HPDE6-E6E7 (cell line): ENCODE data around the gene ELL3.
"Not testable (repeated sequence)": the region's sequence is repeated elsewhere in the genome, so short reads cannot be mapped to it uniquely, and the experiment has no call there.

Source experiments
- DNase-seq: peaks from one replicate; pipeline ENCODE4 v3.0.0; 2011; ENCODE audit warnings: missing footprints; ENCODE audit errors: extremely low spot score

ELL3 gene, protein sequence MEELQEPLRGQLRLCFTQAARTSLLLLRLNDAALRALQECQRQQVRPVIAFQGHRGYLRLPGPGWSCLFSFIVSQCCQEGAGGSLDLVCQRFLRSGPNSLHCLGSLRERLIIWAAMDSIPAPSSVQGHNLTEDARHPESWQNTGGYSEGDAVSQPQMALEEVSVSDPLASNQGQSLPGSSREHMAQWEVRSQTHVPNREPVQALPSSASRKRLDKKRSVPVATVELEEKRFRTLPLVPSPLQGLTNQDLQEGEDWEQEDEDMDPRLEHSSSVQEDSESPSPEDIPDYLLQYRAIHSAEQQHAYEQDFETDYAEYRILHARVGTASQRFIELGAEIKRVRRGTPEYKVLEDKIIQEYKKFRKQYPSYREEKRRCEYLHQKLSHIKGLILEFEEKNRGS

GRCh38 chr15:43776718-43777266 is at the start of gene ELL3:
ELL3 (minus strand) TSS chr15:43776966; CDS start chr15:43776901, 65 bp downstream.
- DNase-seq = peak; percentile 74

- no peak for DNase-seq
Observed at GRCh38 chr15:43826029-43826507, 49.3 kb upstream of the ELL3 start.

DNA sequence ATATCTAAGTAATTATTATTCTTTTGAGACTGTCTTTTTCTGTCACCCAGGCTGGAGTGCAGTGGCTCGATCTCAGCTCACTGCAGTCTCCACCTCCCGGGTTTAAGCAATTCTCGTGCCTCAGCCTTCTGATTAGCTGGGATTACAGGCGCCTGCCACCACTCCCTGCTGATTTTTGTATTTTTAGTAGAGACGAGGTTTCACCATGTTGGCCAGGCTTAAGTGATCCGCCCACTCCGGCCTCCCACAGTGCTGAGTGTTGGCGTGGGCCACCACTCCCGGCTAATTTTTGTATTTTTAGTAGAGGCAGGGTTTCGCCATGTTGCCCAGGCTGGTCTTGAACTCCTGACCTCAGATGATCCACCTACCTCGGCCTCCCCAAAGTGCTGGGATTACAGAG is 48.5 kb upstream of the ELL3 start:
- DNase-seq = not testable (repeated sequence)

GRCh38 chr15:43824302-43825246 is 47.8 kb upstream of the ELL3 start, which contains the start of gene MFAP1:
MFAP1 (minus strand) TSS chr15:43824690; CDS start chr15:43824569, 121 bp downstream.
- DNase-seq = peak; percentile 98

- no peak for DNase-seq
Observed at GRCh38 chr15:43821505-43821904, 44.7 kb upstream of the ELL3 start.

DNA sequence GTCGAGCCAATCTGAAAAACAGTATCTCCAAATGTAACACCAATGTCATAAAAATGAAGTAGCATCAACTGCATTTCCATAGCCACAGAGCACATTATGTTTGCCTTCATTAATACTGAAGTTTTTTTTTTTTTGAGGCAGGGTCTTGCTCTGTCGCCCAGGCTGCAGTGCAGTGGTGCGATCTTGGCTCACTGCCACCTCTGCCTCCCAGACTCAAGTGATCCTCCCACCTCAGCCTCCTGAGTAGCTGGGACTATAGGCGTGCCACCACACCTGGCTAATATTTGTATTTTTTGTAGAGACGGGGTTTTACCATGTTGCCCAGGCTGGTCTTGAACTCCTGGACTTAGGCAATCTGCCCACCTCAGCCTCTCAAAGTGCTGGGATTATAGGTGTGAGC is 38.3 kb upstream of the ELL3 start:
- not testable (repeated sequence) for DNase-seq

DNA sequence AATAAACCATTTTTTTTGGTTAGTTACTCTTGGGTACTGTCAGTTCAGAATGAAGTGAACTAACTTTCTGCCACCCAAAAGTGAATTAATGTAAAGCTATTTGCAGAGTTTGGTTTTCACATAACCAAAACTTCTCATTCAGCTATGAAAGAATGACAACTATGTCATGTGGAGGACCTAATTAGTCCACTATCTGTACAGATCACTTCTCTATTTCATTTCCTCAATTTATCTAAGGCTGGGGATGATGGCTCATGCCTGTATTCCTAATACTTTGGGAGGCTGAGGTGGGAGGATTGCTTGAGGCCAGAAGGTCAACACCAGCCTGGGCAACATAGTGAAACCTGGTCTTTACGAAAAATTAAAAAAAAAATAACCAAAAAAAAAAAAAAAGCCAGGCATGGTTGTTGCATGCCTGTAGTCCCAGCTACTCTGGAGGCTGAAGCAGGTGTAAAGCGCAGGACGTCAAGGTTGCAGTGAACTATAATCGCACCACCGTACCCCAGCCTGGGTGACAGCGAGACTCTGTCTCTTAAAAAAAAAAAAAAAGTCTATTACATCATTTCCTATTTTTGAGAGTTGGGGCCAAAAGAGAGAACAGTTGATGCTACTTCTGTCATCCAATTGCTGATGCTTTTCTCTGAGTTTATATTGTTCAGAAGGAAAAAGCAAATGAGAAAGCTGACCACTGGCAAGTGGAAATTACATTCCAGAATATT is 32.4 kb upstream of the ELL3 start:
- no peak for DNase-seq

DNA sequence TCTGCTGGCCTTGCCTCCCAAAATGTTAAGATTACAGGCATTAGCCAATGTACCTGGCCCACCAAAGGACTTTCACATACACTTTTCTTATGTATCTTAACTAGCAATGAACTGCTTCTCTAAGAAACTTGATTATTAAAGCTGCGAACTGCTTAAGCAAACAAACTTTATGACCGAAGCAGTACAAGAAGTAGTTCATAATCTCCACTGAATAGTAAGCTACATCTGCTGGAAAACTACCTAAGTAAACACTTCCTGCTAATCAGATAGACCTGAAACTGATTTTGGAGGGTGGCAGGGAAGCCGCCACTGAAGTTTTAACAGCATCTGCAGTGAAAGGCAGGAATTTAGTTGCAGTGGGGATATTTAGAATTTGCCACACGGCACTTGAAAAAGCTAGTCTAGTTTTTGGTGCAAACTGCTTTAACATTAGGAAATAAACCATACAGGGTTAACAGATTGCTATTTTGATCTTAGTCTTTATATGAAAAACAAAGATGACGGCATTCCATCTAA is 31.7 kb upstream of the ELL3 start:
- no peak for DNase-seq

DNA sequence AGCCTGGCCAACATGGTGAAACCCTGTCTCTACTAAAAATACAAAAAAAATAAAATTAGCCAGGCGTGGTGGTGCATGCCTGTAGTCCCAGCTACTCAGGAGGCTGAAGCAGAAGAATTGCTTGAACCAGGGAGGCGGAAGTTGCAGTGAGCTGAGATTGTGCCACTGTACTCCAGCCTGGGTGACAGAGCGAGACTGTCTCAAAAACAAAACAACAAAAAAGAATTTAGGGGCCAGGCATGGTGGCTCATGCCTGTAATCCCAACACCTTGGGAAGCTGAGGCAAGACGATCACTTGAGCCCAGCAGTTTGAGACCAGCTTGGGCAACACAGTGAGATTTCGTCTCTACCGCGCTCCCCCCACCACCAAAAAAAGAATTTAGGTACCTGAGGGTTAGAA is 25.9 kb upstream of the ELL3 start:
- DNase-seq = not testable (repeated sequence)

GRCh38 chr15:43800286-43801141 is 23.7 kb upstream of the ELL3 start, which contains the start of gene HYPK:
HYPK (plus strand) TSS chr15:43800599; CDS start chr15:43800623, 24 bp downstream.
- DNase-seq = peak; percentile 63

GRCh38 chr15:43799945-43800285 is 23.1 kb upstream of the ELL3 start, which contains the start of gene SERINC4:
SERINC4 (minus strand) TSS chr15:43800220; CDS start chr15:43799986, 234 bp downstream.
- DNase-seq = no peak

- DNase-seq = no peak
Observed at GRCh38 chr15:43799209-43799944, 22.6 kb upstream of the ELL3 start.

DNA sequence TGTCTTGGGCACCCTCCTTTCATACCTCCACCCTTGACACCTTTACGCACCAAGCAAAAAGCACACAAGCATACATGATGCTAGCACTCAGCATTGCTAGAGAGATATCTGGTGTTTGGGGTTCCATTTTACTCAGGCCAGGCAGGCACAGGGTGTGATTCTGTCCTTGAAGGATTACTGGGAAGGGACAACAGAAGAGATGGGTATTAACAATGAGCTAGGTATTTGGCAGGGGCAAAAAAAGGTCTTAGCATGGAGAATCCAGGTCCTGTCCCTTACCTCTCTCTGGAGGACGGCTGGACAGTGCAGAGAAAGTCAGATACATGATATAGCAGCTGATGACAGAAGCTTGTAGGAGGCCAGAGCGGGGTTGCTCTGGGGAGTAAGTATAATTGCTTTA is 19.8 kb upstream of the ELL3 start:
- no peak for DNase-seq

GRCh38 chr15:43795997-43796396 is 19.2 kb upstream of the ELL3 start:
- no peak for DNase-seq

- DNase-seq = no peak
Observed at GRCh38 chr15:43795197-43795596, 18.4 kb upstream of the ELL3 start.

DNA sequence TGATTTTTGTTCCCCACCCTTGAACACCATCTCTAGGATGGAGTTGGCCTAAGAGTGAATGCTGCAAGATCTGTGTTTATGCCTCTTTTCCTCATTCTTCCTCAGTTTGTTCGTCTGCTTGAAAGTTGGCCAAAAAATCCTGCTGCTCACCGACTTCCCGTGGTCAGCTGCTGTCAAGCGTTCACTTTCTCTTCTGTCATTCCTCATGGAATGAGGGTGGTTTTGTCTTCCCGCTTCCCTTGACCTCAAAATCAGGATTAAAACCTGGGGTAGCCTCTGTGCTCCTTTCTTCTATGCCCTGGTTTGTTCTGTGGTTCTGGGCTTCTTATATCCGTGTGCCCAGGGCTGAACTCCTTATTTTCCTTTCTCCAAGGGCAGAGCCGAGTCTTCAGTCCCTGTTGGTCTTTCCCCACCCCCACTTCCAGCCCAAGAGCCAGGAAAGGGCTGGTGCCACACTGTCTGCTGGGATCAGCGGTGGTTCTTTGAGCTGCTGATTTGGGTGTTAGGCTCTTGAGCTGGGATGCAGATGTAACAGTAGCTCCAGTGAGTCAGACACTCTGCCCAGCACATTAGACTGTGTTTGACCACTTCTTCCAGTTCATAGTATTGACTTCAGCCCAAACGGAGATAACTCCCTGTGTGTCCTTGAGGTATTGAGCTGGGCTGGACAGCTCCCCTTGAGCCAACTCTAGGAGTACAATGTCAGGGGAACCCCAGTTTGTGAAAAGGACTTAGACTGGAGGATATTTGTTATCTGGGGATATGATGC is 17.7 kb upstream of the ELL3 start:
- DNase-seq = no peak

DNA sequence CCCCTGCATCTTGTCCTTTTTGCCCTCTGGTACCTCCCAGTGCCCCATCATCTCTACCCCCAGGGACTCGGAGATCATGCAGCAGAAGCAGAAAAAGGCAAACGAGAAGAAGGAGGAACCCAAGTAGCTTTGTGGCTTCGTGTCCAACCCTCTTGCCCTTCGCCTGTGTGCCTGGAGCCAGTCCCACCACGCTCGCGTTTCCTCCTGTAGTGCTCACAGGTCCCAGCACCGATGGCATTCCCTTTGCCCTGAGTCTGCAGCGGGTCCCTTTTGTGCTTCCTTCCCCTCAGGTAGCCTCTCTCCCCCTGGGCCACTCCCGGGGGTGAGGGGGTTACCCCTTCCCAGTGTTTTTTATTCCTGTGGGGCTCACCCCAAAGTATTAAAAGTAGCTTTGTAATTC is 16.9 kb upstream of the ELL3 start:
- DNase-seq = no peak

DNA sequence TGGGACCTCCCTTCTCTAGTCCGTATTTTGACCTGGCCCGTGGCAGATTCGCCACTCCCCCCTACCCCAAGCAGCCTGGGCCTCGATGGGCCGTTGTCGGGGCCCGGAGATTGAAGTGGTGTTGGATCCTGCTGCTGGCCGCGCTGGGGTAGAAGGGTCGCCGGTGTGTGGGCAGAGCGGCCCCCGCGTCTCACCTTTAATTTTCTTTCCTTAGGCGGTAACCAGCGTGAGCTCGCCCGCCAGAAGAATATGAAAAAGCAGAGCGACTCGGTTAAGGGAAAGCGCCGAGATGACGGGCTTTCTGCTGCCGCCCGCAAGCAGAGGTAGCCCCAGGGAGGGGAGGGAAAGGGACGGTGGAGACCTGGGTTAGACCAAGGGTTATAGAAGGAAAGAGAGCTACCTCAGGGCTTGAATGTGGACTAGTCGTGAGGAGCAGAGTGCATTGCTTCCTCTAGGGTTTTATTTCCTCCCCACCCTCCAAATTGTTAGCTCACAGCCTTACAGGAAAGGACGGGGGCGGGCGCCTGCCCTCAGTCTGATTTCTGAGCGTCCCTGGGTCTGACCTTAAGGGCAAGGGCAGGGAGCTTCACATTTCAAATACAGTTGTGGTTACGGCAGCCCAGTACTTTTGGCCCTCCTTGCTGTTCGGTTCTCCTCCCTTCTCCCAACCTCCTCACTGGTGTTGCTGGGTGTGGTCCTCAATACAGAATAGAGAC is 16.2 kb upstream of the ELL3 start:
- no peak for DNase-seq
